ENCODE data around the gene SLC35D3. TPM values are rescaled to one million over a fixed set of nuclear protein-coding genes. Genes with fewer than 3 reads are reported as not detected.
"Not testable (repeated sequence)": the region's sequence is repeated elsewhere in the genome, so short reads cannot be mapped to it uniquely, and the experiment has no call there.

SLC35D3 gene, protein sequence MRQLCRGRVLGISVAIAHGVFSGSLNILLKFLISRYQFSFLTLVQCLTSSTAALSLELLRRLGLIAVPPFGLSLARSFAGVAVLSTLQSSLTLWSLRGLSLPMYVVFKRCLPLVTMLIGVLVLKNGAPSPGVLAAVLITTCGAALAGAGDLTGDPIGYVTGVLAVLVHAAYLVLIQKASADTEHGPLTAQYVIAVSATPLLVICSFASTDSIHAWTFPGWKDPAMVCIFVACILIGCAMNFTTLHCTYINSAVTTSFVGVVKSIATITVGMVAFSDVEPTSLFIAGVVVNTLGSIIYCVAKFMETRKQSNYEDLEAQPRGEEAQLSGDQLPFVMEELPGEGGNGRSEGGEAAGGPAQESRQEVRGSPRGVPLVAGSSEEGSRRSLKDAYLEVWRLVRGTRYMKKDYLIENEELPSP
- not detected in 2 replicates for total RNA-seq (2014; rRNA removed; shearing (Covaris generic))

DNA sequence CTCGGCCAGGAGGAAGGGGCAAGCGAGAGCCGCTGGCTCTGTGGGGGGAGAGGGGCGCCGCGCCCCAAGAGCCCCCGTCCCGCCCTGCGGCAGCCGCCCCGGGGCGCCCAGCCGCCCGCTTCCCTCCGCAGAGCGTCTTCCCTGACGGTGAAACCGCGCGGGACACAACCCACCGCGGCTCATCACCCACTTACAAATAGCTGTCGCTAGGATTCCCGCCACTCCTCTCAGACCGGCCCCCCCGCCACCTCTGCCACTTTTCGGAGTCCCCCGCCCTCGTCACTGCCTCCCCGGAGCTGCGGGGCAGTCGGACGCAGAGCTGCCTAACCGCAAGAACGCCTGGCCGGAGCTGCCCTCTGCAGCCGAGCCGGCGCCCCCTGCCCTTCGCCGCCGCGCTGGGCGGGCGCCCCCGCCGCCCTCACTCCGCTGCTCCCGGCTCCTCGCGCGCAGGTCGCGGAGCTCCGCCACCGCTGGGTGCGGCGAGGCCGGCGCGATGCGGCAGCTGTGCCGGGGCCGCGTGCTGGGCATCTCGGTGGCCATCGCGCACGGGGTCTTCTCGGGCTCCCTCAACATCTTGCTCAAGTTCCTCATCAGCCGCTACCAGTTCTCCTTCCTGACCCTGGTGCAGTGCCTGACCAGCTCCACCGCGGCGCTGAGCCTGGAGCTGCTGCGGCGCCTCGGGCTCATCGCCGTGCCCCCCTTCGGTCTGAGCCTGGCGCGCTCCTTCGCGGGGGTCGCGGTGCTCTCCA lies at the start of gene SLC35D3:
SLC35D3 (plus strand) TSS at position 366 of the 749 bp plus-strand sequence; CDS start at position 494, 128 bp downstream.
- DNase-seq (ENCODE audit: low spot score), result no peak

DNA sequence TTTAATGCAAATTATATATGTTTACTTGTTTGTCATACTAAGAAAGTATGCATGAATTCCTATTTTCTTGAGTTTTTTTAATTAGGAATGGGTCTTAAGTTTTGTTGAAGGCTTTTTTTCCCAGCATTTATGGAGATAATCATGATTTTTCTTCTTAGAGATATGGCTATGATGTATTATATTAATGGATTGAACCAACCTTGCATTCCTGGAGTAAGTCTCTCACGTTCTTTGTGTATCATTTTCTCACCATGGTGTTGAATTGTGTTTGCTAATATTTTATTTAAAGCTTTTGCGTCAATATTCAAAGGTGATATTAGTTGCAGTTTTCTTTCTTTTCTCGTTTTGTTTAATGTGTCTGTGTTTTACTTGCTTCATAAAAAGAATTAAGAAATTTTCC lies 48.4 kb upstream of the SLC35D3 start:
- no peak for DNase-seq (ENCODE audit: low spot score)

DNA sequence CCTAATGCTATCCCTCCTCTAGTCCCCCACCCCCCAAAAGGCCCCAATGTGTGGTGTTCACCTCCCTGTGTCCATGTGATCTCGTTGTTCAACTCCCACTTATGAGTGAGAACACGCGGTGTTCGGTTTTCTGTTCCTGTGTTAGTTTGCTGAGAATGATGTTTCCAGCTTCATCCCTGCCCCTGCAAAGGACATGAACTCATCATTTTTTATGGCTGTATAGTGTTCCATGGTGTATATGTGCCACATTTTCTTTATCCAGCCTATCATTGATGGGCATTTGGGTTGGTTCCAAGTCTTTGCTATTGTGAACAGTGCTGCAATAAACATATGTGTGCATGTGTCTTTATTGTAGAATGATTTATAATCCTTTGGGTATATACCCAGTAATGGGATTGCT lies 45.6 kb upstream of the SLC35D3 start:
- not testable (repeated sequence) for DNase-seq (ENCODE audit: low spot score)

DNA sequence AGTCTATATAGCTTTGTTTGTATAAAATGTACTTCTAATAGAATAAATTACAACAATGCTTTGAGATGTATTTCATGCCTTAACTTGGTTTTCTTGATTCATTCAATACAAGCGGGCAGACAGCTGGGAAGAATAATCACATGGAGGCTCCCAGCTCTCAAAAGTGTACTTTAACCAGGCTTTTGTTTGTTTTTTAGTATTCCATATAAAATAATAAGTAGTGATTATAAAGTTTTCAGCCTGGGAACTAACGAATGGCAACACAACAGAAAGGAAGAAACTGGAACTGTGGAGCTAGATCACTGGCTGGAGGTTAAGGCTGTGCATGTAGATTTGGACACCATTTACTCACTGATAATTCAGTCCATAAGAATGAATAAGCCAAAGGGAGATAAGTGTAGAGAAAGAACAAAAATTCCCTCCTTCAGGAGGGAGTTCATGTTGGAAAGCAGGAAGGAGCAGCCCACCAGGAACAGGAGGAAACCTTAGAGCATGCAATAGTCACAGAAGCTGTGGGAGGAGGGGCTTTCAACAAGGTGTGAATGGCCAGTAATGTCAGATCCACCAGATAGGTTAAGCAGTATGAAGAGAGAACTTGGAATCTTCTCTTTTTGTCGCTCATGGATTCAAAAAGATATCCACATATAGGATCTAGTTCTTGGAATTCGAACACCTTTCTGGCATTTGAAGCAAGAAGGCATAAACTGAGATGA lies 41.2 kb upstream of the SLC35D3 start:
- no peak for DNase-seq (ENCODE audit: low spot score)

DNA sequence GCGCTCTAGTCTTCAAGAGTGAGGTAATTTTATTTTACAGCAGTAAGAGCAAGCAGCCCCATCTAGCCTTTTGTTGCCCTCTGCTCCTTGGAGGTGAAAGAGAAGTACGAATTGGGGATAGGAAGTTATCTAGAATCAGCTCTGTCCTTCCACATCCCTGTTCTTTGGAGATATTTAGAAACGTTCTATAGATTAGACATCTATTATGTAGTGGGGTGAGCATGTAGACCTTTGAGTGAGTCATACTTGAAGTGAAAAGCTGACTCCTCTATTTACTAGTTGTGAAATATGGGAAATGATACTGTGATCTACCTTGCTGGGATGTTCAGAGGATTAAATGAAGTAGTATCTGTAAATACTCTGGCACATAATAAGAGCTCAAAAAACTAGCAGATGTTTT lies 36.0 kb upstream of the SLC35D3 start:
- DNase-seq (ENCODE audit: low spot score), result no peak

DNA sequence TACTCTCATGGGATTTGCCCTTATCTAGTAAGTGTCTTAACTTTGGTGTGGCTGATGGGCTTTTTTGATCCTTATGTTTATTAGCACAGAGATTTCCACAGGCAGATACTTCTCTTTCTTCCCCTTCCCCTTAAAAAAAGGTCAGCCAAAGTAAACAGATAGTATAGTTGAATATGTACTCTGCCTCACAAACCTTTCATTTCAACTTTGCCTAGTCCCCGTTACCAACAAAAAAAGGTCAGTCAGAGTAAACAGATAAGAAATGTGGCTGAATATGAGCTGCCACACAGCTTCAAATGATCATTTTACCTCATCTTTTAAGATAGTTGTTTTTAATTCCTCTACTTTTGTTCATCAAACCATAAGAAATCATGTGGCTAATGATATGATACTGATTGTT lies 34.1 kb upstream of the SLC35D3 start:
- DNase-seq (ENCODE audit: low spot score), result no peak

DNA sequence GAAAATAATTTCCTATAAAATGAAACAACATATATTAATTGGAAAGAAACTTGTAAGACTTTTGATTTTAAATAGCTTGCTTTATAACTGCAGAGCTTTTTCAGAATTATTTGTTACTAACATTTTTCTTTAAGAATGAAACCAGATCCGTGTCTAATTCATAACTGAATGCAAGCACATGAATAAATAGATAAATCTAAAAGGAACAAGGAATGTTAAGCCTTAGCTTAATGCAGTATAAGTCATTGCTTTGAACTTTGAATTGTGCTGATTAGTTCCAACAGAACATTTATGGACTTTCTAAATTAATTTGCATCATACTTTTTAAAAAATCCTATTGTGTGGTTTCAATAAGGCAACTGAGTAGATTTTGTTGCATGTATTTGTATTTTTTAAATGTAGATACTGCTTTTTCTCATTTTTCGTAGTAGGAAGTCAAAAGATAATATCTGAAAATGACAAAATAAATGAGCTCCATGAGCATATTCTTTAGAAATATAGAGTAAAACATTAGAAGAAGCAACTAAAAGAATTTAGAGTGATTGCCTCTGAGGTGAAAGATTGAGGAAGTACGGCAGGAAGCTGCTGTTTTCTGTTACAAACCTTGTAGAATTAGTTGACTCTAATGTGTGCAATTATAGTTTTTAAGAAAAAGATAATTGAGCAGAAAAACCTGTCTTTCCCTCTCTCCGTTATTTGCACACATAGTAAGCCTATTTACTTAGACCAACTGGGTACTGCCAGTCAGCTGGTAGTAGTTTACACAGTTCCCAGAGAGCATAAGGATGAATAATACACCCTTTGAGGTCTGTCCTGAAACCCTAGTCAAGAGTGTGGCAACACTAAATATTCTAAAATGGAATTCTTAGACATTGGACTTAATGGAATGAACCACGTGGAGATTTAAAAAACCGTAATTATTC lies 32.6 kb upstream of the SLC35D3 start:
- DNase-seq (ENCODE audit: low spot score), result no peak

DNA sequence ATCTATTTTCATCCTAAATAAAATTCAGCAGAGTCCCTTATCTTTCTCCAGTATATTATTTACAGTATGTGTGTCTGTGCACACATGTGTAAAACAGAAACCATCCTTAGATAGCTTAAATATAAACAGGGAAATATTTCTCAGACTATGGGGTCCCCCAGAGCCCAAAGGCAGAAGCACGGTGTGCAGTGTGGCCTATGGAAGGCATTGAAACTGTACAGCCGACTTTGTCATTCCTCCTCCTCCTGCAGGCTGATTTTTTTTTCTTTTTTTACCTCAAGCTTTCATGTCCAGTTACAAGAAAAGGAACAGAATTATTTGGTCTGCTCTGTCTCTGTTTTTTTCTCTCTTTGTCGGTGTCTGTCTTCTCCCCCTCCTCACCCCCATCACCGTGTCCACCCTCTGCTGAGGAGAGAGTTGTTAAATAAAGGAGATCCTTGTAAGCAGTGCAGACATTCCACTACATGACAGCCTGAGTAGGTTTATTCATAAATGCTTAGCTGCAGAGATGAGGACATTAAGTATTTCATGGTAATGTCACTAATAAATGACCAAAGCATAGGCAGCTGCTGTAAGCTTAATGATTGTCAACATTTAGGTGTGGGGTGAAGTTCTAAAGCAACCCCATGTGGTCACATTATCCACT lies 31.8 kb upstream of the SLC35D3 start:
- DNase-seq (ENCODE audit: low spot score), result no peak

DNA sequence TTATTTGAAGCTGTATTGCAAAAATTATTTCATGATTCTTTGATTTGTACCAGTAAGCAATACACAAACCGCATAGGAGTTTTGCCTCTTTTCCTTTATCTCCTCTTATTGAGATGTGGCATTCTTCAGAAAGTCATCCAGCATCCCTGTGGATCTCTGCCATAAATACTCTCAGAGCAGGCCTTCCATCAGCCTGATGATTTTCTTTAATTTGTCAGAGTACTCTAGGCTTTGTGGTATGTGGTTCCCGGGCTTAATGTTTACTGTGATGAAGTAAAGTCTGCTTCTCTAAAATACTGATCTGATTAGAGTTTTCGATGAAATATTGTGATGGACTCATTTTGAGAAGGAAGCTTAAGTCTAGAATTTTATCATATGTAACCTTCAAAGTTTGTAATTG lies 31.1 kb upstream of the SLC35D3 start:
- DNase-seq (ENCODE audit: low spot score), result no peak

DNA sequence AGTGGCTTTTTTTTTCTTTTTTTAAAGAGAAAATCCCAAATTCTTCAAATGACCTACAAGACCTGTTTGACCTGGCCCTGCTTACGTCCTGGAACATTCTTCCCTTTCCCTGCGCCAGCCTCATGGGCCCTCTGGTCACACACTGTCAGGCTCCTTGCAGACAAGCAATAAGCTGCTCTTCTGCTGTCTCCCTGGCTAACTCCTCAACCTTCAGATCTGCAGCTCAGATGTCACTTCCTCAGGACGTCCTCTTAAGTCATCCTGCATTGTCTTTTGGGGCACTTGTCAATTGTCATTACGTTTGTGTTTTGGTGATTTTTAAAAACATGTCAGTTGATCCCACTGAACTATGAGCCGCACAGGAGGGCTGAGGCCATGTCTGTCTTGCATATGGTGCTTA lies 28.9 kb upstream of the SLC35D3 start:
- no peak for DNase-seq (ENCODE audit: low spot score)

DNA sequence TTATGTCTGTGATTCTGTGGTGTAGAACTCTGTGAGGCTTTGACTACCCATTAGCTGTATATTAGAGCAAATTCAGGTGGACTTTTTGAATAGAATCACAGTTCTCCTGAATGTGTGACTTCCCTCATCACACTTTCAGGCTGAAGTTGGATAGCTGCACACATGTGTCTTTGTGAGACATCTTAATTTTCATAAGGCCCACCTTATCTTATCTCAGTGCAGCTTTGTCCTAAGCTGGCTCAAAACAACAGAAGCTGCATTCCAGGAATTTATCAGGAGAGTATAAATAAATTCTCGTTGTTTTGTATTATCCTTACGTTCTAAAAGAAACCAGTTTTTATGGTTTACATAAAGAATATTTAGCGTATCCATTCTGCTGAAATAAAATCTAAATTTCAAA lies 26.2 kb upstream of the SLC35D3 start:
- DNase-seq (ENCODE audit: low spot score), result no peak

DNA sequence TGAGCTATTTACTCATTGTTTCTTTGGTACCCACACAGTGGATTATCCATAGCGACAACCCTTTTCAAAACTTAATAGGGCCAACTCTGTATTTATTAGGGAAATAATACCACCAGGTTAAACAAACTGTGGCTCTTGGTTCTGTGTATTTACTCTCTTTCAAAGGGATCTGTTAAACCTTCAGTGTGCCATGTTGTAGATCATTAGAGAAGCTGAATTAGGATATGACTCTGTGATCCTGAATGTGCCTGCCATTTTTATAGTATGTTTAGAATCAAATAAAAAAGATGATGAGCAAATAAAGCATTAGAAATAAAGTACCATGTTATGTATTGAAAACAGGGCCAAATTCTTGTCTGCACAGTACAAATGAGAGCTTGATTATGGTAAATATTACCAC lies 25.0 kb upstream of the SLC35D3 start:
- no peak for DNase-seq (ENCODE audit: low spot score)

DNA sequence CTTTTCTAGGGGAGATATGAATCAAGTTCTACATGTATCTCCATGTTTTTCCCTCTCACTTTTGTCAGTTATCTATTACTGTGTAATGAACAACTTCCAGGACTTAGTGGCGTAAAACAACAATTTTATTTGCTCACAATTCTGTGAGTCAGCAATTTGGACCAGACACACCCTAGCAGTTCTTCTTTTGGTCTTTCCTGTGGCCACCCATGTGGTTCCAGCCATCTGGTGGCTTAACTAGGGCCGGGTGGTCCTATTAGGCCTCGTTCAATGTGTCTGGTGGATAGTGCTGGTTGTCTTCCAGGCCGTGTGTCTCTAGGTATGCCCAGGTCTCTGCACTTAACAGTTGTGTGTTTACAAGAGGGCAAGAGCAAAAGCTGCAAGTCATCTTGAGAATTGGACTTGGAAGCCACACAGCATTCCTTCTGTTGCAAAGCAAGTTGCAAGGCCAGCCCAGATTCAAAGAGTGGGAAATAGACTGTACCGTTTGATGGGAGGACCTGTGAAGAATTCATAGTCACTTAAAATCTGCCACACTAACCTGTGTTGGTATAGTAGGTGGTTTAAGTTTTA lies 20.8 kb upstream of the SLC35D3 start:
- no peak for DNase-seq (ENCODE audit: low spot score)

DNA sequence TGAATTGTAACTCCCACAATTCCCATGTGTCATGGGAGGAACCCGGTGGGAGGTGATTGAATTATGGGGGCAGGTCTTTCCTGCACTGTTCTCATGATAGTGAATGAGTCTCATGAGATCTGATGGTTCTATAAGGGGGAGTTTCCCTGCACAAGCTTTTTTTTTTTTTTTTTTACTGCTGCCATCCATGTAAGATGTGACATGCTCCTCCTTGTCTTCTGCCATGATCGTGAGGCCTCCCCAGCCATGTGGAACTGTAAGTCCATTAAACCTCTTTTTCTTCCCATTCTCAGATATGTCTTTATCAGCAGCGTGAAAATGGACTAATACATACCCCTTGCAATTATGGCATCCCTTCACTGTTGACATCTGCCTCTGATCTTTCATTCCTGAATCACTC lies 17.6 kb upstream of the SLC35D3 start:
- DNase-seq (ENCODE audit: low spot score), result not testable (repeated sequence)

DNA sequence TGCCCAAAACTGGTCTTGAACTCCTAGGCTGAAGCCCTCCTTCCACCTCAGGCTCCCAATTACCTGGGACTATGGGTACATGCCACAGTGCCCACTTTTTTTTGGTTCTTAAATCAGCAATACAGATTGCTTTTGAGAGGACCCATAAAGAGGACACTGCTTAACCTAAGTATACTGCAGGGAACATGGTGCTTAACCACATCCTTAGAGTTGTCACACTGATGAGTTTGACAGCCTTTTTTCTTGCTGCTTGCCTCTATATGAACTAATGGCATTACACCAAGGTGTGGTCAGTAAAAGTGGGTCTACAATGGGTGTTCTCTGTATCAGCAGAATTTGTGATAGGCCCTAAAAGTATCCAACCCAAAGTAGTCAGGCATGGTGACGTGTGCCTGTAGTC lies 7.2 kb upstream of the SLC35D3 start:
- no peak for DNase-seq (ENCODE audit: low spot score)

DNA sequence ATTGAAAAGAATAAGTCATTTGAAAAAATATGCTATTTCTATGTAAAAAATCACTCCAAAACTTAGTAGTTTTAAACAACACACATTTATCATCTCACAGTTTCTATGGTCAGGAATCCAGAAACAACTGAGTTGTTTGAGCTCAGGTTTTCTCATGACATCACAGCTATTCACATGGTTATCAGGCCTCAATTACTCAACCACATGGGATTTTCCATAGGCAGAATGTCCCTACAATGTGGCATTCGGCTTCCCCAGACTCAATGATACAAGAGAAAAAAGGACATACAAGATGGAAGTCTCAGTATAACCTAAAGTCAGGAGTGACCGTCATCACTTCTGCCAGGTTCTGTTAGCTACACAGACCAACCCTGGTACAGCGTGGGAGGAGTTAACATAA lies 3.4 kb upstream of the SLC35D3 start:
- DNase-seq (ENCODE audit: low spot score), result no peak

DNA sequence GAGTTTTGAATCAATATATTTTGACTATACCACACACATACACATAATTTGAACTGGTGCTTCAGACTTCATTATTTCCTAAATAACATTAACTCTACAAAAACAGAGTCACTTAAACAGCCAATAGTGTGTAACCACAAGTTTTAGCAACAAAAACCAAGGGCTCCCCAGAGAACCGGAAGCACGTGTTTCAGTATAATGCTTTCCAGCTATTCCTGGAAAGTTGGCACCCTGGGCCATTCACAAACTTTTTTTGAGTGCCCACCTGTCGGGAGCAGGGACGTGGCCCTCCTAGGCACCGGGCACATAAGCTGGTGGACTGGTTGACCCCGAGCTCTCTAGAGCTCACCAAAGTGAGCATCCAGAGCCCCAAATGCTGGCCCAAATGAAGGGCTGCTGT lies 1.9 kb upstream of the SLC35D3 start:
- DNase-seq (ENCODE audit: low spot score), result no peak

DNA sequence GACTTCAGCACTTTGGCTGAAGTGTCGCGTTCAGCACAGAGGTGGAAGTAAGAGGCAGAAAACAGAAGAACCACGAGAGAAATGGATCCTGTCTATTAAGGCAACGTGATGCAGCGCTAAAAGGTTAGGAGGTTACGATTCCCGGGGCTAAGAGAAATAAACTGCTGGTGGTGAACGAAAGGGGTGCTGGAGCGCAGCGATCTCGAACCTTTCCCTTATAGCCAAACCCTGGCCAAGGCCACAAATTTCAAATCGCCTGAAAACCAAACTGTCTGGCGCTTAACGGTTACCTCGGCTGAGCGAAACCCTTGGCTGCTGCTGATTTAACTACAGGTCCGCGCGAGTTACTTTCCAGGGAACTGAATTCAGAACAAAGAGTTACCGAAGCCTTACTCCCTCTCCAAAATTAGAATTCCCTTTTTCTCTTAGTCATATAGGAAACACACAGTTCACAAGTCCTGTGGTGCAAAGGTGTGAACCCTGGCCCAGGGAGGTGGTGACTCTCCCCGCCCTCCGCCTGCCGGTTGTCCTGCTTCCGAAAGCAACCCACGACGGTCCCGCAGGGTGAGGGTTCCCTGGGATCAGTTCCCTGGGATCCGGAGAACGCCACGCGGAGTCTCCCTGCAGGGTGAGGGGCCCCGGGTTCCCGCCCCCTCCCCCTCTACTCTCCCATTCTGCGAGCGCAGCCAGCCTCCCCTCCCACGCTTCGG lies 1.3 kb upstream of the SLC35D3 start:
- no peak for DNase-seq (ENCODE audit: low spot score)

DNA sequence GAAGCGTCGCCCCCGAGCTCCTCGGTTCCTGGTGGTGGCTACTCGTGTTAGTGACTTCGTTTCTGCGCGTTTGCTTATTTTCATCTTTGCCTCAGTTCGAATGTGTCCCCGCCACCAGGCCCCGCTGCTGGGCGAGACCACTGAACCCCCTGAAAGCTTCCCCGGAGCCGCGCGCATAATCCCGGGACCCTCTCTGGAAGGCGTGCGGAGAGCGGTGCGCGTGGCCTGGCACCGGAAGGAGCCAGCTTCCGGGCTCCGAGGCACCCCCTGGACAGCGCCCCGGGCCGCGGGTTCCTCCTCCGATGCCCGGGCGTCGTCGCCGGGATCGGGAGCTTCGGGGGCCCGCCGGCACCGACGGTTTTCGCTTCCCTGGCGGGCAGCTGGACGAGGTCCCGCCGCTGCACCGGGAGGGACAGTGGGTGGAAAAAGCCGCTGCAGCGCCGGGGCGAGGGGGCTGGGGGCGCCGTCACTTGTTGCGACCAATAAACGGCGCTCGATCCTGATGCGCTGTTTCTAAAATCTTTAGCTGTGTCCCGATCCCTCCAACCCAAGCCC lies 643 bp upstream of the SLC35D3 start:
- no peak for DNase-seq (ENCODE audit: low spot score)

DNA sequence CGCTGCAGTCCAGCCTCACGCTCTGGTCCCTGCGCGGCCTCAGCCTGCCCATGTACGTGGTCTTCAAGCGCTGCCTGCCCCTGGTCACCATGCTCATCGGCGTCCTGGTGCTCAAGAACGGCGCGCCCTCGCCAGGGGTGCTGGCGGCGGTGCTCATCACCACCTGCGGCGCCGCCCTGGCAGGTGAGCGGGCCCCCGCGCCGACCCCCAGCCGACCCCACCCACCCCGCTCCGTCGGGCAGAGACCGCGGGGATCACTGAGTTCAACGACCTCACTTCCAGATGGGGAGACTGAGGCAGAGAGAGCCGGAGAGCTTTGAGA lies 545 bp downstream of the SLC35D3 start:
- no peak for DNase-seq (ENCODE audit: low spot score)
